Cardiac septum (tissue), 1 donor: ENCODE measurements around the gene POLR2M. TPM values are rescaled to one million over a fixed set of nuclear protein-coding genes. Genes with fewer than 3 reads are reported as not detected.

Experiments
- DNase-seq: peaks from one replicate; pipeline ENCODE4 v3.0.0-alpha.2; 2020; ENCODE audit warnings: low spot score
- intact Hi-C: fragments of 100-400 bp; cut with DNase I; formaldehyde crosslinking; loops from one replicate; pipeline ENCODE4 v1.14.0; 2022
- total RNA-seq: library from RNA; stranded (reverse); fragmentation: NEBNext Ultra II Directional; extraction: Animal tissue kit (Norgen Biotek cat#: 25700); gene quantifications from one replicate; pipeline ENCODE4 v1.2.1, GENCODE V29; 2021
- donor health status: DM: no; HTN: no; CAD: no.

POLR2M gene
- total RNA-seq, 1 donor from 2014 or later = 80.8 TPM

- no peak for DNase-seq
- intact Hi-C loops = loop anchor here (5.0 kb wide), 1 partner anchor 170 kb away; no protein-coding TSS in a partner anchor
Measured at GRCh38 chr15:57732526-57733331, 26.2 kb downstream of the POLR2M start.

GRCh38 chr15:57734860-57735259, 28.3 kb downstream of the POLR2M start:
- DNase-seq = no peak
- intact Hi-C loops = loop anchor here (5.0 kb wide), 1 partner anchor 173 kb away; no protein-coding TSS in a partner anchor

DNA sequence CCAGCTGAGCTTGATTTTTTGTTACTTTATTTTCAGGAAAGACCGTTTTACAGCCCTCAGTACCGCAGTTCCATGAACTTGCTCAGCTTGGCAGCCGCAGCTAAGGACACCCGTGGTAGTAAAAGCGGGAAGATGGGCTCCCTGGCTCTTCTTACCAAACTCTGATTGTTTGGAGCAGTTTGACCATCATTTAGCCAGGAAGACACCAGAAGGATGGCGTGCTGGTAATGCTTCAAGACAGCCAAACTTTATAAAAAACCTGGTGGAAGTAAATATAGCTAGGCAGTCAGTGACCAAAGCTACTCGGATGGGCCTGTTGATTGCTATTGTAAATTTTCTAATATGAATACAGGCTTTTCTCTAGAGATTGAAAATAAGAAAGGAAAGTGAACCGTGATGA, 28.9 kb downstream of the POLR2M start:
- no peak for DNase-seq
- intact Hi-C loops = no loop called here

GRCh38 chr15:57735891-57736290, 29.4 kb downstream of the POLR2M start:
- intact Hi-C loops = no loop called here
- no peak for DNase-seq

DNA sequence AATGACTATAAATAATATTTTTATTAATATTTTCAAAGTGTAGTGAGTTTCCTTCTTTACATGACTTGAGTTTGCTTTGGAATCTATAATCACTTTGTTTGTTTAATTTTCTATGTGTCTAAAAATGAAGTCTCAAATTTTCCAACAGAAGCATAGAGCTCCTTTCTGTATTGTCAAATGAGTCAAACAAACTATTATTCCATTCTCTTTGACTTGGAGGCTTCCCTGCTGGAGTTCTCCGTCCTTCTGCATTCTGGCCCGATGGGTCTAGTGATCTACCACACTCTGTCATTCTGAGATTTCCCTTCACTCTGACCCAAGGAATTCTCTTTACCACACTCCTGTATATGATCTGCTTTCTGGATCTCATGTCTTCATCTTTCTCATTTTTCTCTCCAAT, 30.1 kb downstream of the POLR2M start:
- no peak for DNase-seq
- intact Hi-C loops = no loop called here

- intact Hi-C loops = no loop called here
- no peak for DNase-seq
Measured at GRCh38 chr15:57738734-57739237, 32.3 kb downstream of the POLR2M start.

- DNase-seq = no peak
- intact Hi-C loops = loop anchor here (10.0 kb wide), 1 partner anchor 445 kb away; no protein-coding TSS in a partner anchor
Measured at GRCh38 chr15:57740048-57740447, 33.5 kb downstream of the POLR2M start.

DNA sequence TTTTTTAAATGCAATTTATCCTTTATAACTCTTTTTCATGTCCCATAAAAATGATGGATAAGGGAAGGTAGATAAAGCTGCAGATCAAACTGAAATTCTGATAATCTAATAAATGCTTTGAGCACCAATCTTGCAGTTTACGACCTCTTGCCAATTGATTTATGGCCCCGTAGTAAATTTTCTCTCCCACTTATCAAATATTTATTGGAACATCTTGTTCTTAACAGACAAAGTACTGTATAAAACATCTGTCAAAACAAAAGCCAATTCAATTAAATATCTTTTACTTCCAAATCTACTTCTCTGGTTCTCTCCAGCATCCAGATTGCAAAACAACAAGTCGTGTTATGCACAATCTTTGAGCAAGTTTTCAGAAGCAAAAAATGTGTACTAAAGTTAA, 34.6 kb downstream of the POLR2M start:
- DNase-seq = no peak
- intact Hi-C loops = loop anchor here (10.0 kb wide), 1 partner anchor 444 kb away; no protein-coding TSS in a partner anchor

- intact Hi-C loops = loop anchor here (10.0 kb wide), 1 partner anchor 441 kb away; no protein-coding TSS in a partner anchor
- no peak for DNase-seq
Measured at GRCh38 chr15:57743424-57743823, 36.9 kb downstream of the POLR2M start.

DNA sequence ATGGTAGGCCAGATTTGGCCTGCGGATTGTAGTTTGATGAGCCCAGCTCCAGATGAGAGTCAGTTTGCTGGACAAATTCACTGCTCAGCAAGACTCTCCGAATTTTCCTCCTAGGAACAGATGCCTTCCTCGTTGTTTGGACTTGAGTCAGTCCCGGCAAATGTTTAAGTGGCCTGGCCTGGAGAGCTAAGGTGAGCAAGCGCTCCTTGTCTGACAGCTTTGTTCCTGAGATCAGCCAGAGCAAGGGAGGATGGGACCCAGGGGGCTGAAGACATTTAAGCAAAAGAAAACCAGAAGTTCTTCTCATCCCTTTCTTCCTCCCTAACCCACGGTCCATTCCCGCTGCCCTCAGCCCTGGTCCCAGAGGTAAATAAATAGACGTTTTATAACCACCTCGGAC, 40.3 kb downstream of the POLR2M start:
- intact Hi-C loops = loop anchor here (10.0 kb wide), 1 partner anchor 438 kb away; no protein-coding TSS in a partner anchor
- DNase-seq = no peak

DNA sequence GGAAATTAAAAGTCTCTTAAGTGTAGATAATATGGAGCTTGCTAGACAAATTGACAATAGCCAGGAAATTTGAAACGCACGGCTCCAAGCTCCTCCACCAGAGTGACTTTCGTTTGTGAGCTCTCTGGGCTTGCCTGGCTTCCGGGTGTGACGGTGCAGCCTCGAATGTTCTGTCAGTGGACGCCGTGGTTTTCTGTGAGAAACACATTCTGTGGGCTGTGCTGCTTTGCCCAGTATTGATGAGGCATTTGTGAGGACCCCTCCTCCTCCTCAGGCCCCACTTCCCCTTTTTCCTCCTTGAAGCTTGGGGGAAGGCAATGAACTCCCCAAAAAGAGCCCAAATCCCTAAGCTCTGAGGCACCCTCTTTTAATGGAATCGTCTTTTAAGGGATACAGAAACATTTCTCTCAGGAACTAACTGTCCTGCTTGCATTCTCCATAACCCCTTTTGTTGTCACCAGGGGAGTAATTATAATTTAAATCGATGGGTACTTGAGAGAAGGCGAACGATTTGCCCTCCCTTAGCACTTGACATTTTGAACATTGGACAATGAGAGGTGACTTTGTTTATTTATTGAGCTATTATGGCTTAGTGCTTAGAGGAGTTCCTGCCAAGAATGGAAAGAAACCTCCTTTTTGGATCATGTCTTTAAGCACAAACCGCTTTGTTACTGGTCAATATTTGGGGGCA, 40.8 kb downstream of the POLR2M start:
- DNase-seq = no peak
- intact Hi-C loops = loop anchor here (10.0 kb wide), 1 partner anchor 437 kb away; no protein-coding TSS in a partner anchor

DNA sequence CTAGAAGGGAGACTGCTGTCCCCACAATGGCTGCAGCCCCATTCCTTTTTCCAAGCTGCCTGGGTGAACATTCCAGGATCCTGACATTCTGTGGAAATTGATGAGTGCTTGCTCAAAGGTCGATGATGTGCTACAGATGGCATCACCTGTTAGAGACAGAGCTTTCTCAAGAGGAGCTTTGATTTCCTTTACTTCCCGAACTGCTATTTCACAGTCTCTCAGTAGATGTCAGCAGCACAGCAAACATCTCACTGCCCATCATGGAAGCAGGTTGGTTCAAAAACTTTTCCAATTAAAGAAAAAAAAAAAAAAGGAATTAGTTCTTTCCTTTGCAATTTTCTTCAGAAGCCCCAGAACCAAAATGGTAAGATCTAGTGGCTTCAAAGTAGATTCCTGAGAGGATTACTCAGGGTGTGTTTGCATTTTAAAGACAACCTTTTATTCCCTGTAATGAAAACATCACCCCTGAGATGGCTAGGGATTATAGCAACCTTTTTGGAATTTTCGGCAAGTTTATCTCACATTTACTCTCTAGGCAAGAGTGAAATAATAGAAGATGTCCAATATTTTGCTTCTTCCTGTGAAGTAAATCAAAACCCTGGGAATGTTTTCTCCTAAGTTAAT, 44.8 kb downstream of the POLR2M start:
- DNase-seq = no peak
- intact Hi-C loops = loop anchor here (5.0 kb wide), 1 partner anchor 111 kb away; no protein-coding TSS in a partner anchor

DNA sequence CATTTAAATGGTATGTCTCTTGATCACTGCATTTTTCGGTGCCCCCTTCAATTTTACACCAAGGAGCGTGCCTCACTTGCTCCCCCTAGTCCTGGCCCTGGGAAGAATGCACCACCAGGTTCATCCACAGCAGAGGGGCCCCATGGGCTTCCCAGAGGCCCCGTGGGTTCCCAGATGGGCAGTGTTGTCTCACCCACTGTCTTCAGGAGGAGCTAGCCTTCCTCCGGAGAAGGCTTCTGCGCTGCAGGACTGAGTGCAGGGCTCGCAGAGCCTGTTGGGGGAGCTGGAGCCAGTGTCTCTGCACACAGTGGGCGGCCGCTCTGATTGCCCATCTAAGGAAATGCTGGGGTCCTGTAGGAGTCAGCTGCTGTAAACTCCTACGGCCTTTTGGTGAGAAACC, 45.9 kb downstream of the POLR2M start:
- intact Hi-C loops = loop anchor here (2.0 to 5.0 kb wide), 2 partner anchors 110 to 314 kb away; no protein-coding TSS in a partner anchor
- no peak for DNase-seq

GRCh38 chr15:57752840-57753239, 46.3 kb downstream of the POLR2M start:
- intact Hi-C loops = loop anchor here (2.0 to 5.0 kb wide), 2 partner anchors 109 to 314 kb away; no protein-coding TSS in a partner anchor
- DNase-seq = no peak

GRCh38 chr15:57756466-57756865, 50.0 kb downstream of the POLR2M start:
- intact Hi-C loops = no loop called here
- DNase-seq = no peak

GRCh38 chr15:57758560-57758959, 52.0 kb downstream of the POLR2M start:
- DNase-seq = no peak
- intact Hi-C loops = no loop called here

- no peak for DNase-seq
- intact Hi-C loops = loop anchor here (10.0 kb wide), 1 partner anchor 163 kb away; no protein-coding TSS in a partner anchor
Measured at GRCh38 chr15:57761562-57761961, 55.0 kb downstream of the POLR2M start.

DNA sequence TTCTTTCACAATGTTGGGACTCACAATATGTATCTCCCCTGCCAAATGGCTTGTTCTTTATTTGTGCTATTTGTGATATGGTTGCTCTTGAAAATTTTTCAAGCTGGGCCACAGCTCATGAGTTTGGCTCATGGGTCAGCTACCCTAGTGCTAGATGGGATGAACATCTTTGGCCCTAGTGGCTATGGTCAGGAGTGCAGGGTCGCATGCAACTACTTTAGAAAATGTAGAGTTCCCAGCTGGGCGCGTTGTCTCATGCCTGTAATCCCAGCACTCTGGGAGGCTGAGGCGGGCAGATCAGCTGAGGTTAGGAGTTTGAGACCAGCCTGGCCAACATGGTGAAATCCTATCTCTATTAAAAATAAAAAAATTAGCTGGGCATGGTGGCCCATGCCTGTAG, 55.8 kb downstream of the POLR2M start:
- intact Hi-C loops = loop anchor here (10.0 kb wide), 1 partner anchor 162 kb away; no protein-coding TSS in a partner anchor
- DNase-seq = no peak

DNA sequence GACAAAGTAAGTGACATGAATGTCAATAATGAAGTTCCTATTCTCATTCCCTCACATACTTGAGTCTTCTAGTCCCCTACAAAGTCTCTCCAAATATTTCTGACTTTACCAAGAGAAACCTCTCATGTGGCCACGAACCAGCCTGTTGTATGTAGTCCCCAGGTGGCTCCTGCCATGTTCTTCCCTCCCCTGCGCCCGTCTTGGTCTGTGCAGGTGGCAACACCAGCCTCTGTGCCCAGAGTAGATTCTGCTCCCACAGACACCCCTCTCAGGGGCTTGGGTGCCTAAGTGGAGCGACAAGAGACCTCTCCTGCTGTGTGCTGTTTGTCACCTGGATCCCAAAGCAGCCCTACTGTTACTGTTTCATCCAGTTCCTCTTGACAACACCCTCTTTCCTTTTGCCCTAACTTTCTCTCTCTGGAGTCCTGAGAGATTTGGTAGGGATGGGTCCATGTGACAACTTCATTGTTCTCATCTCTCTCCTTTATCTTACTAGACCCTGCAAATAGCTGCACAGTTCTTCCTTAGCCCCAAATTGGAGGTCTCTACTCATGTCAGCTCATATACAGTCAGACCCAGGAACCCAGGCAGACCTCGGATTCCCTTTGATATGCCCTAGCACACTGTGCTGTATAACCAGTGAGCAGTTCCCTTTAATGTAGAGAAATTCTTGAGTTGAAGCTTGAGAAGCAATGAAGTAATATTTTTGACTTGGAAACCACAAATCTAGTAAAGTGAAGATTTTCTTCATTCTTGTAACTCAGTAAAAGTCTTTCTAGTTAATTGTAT, 56.9 kb downstream of the POLR2M start:
- no peak for DNase-seq
- intact Hi-C loops = loop anchor here (10.0 kb wide), 1 partner anchor 161 kb away; no protein-coding TSS in a partner anchor
